Measurements from ENCODE around the gene CD53.

GRCh38 chr1:110928904-110929303 is 56.0 kb downstream of the CD53 start:
- TF ChIP-seq GATA2 (IDR thresholded peaks at IDR 0.05; ENCODE audit: low read depth, low read length) (no peak), GATA3 (IDR thresholded peaks at IDR 0.05; ENCODE audit: low read depth, low read length) (no peak)

All from SH-SY5Y (cell line).